ENCODE measurements around the gene SOX13. TPM values are rescaled to one million over a fixed set of nuclear protein-coding genes. Genes with fewer than 3 reads are reported as not detected.

Gene SOX13
- total RNA-seq, result 9.2 and 24.3 TPM in 2 replicates

GRCh38 chr1:204072931-204073836 lies at the start of gene SOX13:
TSS of gene SOX13 (plus strand) at chr1:204073115. CDS start at chr1:204112916, 39,801 bp downstream.

GRCh38 chr1:204151552-204152309 lies 78.8 kb downstream of the SOX13 start, which contains the start of gene ETNK2:
TSS of gene ETNK2 (minus strand) at chr1:204152044. CDS start at chr1:204151852, 192 bp downstream.

GRCh38 chr1:204166219-204166618 lies 93.3 kb downstream of the SOX13 start, which contains the start of gene REN:
TSS of gene REN (minus strand) at chr1:204166337. CDS start at chr1:204166293, 44 bp downstream.

Other genes with a start within 250 kb of the SOX13 start
- gene SNRPE, start 211.5 kb upstream of the SOX13 start, total RNA-seq, result 41.4 and 53.8 TPM in 2 replicates
- gene ETNK2, start 78.9 kb downstream of the SOX13 start, total RNA-seq, result 144 and 200 TPM in 2 replicates
- gene REN, start 93.2 kb downstream of the SOX13 start, total RNA-seq, result not detected in 2 replicates
- 3.9 and 331 TPM in 2 replicates for gene KISS1, start 123.4 kb downstream of the SOX13 start, total RNA-seq
- not detected in 2 replicates for gene GOLT1A, start 140.9 kb downstream of the SOX13 start, total RNA-seq